GM23248 (cell line): ENCODE measurements around the gene NEDD4L. TPM values are rescaled to one million over a fixed set of nuclear protein-coding genes. Genes with fewer than 3 reads are reported as not detected.

ENCODE experiments used
- DNase-seq: peaks from one replicate; pipeline ENCODE4 v3.0.0-alpha.2; 2015
- H2AFZ ChIP-seq: fragments of 200-600 bp; sonication (generic); 2 replicates; pipeline ENCODE4 v1.6.1; 2016; ENCODE audit warnings: antibody characterized with exemption
- H3F3A ChIP-seq: fragments of 200-600 bp; sonication (generic); 2 replicates; pipeline ENCODE4 v1.6.1; 2016; ENCODE audit warnings: mild to moderate bottlenecking, antibody characterized with exemption, mixed run types; ENCODE audit not compliant: insufficient read depth
- H3K27ac ChIP-seq: fragments of 200-600 bp; sonication (generic); 2 replicates; pipeline ENCODE4 v1.5.1; 2016; ENCODE audit warnings: mild to moderate bottlenecking
- H3K27me3 ChIP-seq: fragments of 200-600 bp; sonication (generic); replicated peaks from 2 replicates; pipeline ENCODE4 v1.6.1; 2016; ENCODE audit warnings: mild to moderate bottlenecking; ENCODE audit not compliant: insufficient read depth
- H3K36me3 ChIP-seq: fragments of 200-600 bp; sonication (generic); 2 replicates; pipeline ENCODE4 v1.6.1; 2016; ENCODE audit warnings: low read depth, mild to moderate bottlenecking
- H3K4me1 ChIP-seq: fragments of 200-600 bp; sonication (generic); 2 replicates; pipeline ENCODE4 v1.6.1; 2016; ENCODE audit warnings: mild to moderate bottlenecking; ENCODE audit not compliant: insufficient read depth
- H3K4me2 ChIP-seq: fragments of 200-600 bp; sonication (generic); one replicate; pipeline ENCODE4 v1.6.1; 2016; ENCODE audit warnings: mild to moderate bottlenecking; ENCODE audit not compliant: unreplicated experiment
- H3K4me3 ChIP-seq: fragments of 200-600 bp; sonication (generic); 2 replicates; pipeline ENCODE4 v1.5.1; 2016; ENCODE audit warnings: mild to moderate bottlenecking
- H3K79me2 ChIP-seq: fragments of 200-600 bp; sonication (generic); 2 replicates; pipeline ENCODE4 v1.6.1; 2016; ENCODE audit warnings: mild to moderate bottlenecking; ENCODE audit not compliant: insufficient read depth
- H3K9ac ChIP-seq: fragments of 200-600 bp; sonication (generic); 2 replicates; pipeline ENCODE4 v1.6.1; 2016; ENCODE audit warnings: mild to moderate bottlenecking
- H3K9me2 ChIP-seq: fragments of 200-600 bp; sonication (generic); 2 replicates; pipeline ENCODE4 v1.6.1; 2016; ENCODE audit warnings: mixed run types, mild to moderate bottlenecking, moderate library complexity; ENCODE audit not compliant: insufficient read depth
- H3K9me3 ChIP-seq: fragments of 200-600 bp; sonication (generic); one replicate; pipeline ENCODE4 v1.6.1; 2017; ENCODE audit warnings: low read depth
- H4K20me1 ChIP-seq: fragments of 200-600 bp; sonication (generic); 2 replicates; pipeline ENCODE4 v1.6.0; 2016; ENCODE audit not compliant: insufficient read depth
- EZH2 ChIP-seq: fragments of 200-600 bp; sonication (generic); IDR thresholded peaks from 2 replicates; pipeline ENCODE4 v1.6.1; 2018; ENCODE audit warnings: antibody characterized with exemption, mild to moderate bottlenecking; ENCODE audit not compliant: insufficient read depth, poor library complexity, severe bottlenecking
- EZH2phosphoT487 ChIP-seq: fragments of 200-600 bp; sonication (generic); IDR thresholded peaks from 2 replicates; pipeline ENCODE4 v1.6.1; 2018; ENCODE audit warnings: antibody characterized with exemption, moderate library complexity, mild to moderate bottlenecking, low read depth; ENCODE audit not compliant: insufficient read depth
- WGBS, 2 experiments: methylation state at CpG; one replicate each; pipeline ENCODE4 v1.1.6; 2015 to 2017; ENCODE audit warnings: low lambda C conversion rate in 2 of 2, low coverage in 1 of 2; ENCODE audit errors: missing lambda C conversion rate in 2 of 2; 5-methylcytosine and 5-hydroxymethylcytosine counted together
- in situ Hi-C: fragments of 300-500 bp; cut with MboI; formaldehyde crosslinking; loops from 2 replicates; pipeline ENCODE4 v1.15.0; 2020
- polyA plus RNA-seq: library from polyadenylated mRNA; unstranded; fragments of >200 nt; fragmentation: Nextera tagmentation; extraction: Ambion mirVana; gene quantifications from 2 replicates; pipeline ENCODE4 v1.2.1, GENCODE V29; 2016
- total RNA-seq: library from RNA; depleted of rRNA; stranded (reverse); fragments of >200 nt; shearing (Covaris generic); gene quantifications from 2 replicates; pipeline ENCODE4 v1.2.3, GENCODE V29; 2014

The NEDD4L gene
- total and polyA plus RNA-seq, 2 experiments from 2014 or later: 3.7 to 6.1 TPM

- H3K36me3 ChIP-seq: no peaks in the 10 kb centered on the region
- peaks cover 37% of the 10 kb centered on the region for H3K27me3 ChIP-seq
- no peaks in the 10 kb centered on the region for H3F3A ChIP-seq
- H4K20me1 ChIP-seq: no peaks in the 10 kb centered on the region
- in situ Hi-C loops: no loop called here
- no peaks in the 10 kb centered on the region for H3K9me2 ChIP-seq
- H3K9ac ChIP-seq: no peak overlapping the region
- H3K4me1 ChIP-seq: no peaks in the 10 kb centered on the region
- H3K4me2 ChIP-seq: no peak overlapping the region
- H3K27ac ChIP-seq: no peak overlapping the region
- TF ChIP-seq EZH2: no peak
- TF ChIP-seq EZH2phosphoT487: no peak
- H3K4me3 ChIP-seq: no peak overlapping the region
- no peaks in the 10 kb centered on the region for H3K79me2 ChIP-seq
- no peak for DNase-seq
- no peak overlapping the region for H2AFZ ChIP-seq
- no peaks in the 10 kb centered on the region for H3K9me3 ChIP-seq
- WGBS, 2 experiments: 83 to 85% methylated on average over 7 of the region's 7 CpGs
Measured at GRCh38 chr18:58025205-58025604, 18.8 kb upstream of the NEDD4L start.

DNA sequence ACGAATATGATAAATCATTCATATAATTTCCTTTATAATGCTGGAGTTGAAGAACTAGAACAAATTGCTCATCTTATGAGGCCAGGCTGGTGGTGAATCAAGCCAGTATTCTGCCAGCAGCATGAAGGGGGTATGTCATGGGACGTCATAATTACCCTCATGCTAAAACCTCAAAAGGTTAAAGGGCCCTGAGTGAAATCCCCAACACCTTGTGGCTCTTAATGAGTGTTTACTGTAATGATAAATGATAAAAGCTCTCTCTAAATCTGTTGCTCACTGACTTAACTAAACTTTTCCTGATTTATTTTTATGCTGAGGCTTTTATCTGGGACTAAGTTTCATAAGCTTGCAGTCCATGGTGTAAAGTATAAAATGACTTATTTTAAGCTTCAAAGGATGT is 18.3 kb upstream of the NEDD4L start:
- H3K9me3 ChIP-seq: no peaks in the 10 kb centered on the region
- WGBS, 2 experiments: 43 to 50% methylated on average over 2 of the region's 2 CpGs
- no peak overlapping the region for H2AFZ ChIP-seq
- H3K4me1 ChIP-seq: no peaks in the 10 kb centered on the region
- peaks cover 39% of the 10 kb centered on the region for H3K27me3 ChIP-seq
- H3K36me3 ChIP-seq: no peaks in the 10 kb centered on the region
- peak; percentile 34 for DNase-seq
- H3K27ac ChIP-seq: no peak overlapping the region
- in situ Hi-C loops: no loop called here
- TF ChIP-seq EZH2 (no peak), EZH2phosphoT487 (no peak)
- no peak overlapping the region for H3K4me3 ChIP-seq
- H3F3A ChIP-seq: no peaks in the 10 kb centered on the region
- H3K79me2 ChIP-seq: no peaks in the 10 kb centered on the region
- H4K20me1 ChIP-seq: no peaks in the 10 kb centered on the region
- no peak overlapping the region for H3K9ac ChIP-seq
- H3K4me2 ChIP-seq: no peak overlapping the region
- H3K9me2 ChIP-seq: no peaks in the 10 kb centered on the region

DNA sequence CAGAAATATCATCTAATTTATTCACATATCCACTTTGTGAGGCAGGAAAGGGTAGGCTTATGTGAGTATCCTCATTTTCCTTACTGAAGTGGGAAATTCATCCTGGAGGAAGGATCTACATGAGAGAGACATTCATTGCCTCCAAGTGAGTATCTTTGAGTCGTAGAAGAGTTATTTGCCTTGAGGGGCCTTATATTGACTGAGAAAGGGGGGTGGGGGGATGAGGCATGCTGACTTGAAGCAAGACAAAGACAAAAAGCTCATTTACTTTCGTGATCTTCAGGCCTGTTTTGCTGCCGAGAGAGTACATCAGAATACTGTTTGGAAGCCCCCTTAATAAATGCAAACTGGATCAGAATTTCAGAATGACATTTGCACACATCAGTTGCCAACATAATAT is 17.6 kb upstream of the NEDD4L start:
- H3K27ac ChIP-seq: no peak overlapping the region
- no peak overlapping the region for H2AFZ ChIP-seq
- no peaks in the 10 kb centered on the region for H3K36me3 ChIP-seq
- no peaks in the 10 kb centered on the region for H3K4me1 ChIP-seq
- peaks cover 44% of the 10 kb centered on the region for H3K27me3 ChIP-seq
- no peak overlapping the region for H3K9ac ChIP-seq
- in situ Hi-C loops: no loop called here
- WGBS, 2 experiments: 60 to 64% methylated on average over 3 of the region's 3 CpGs
- DNase-seq: no peak
- H3F3A ChIP-seq: no peaks in the 10 kb centered on the region
- no peaks in the 10 kb centered on the region for H3K9me3 ChIP-seq
- no peak for TF ChIP-seq EZH2phosphoT487
- TF ChIP-seq EZH2: no peak
- no peaks in the 10 kb centered on the region for H4K20me1 ChIP-seq
- no peak overlapping the region for H3K4me2 ChIP-seq
- no peak overlapping the region for H3K4me3 ChIP-seq
- no peaks in the 10 kb centered on the region for H3K9me2 ChIP-seq
- no peaks in the 10 kb centered on the region for H3K79me2 ChIP-seq

GRCh38 chr18:58026857-58027256 is 17.2 kb upstream of the NEDD4L start:
- Histone ChIP-seq H2AFZ (no peak overlapping the region), H3K9ac (no peak overlapping the region), H3K4me1 (no peaks in the 10 kb centered on the region), H3K9me3 (no peaks in the 10 kb centered on the region), H3K9me2 (no peaks in the 10 kb centered on the region), H3K27ac (no peak overlapping the region), H3K36me3 (no peaks in the 10 kb centered on the region), H3K79me2 (no peaks in the 10 kb centered on the region), H3K27me3 (peaks cover 48% of the 10 kb centered on the region), H3K4me3 (no peak overlapping the region), H4K20me1 (no peaks in the 10 kb centered on the region), H3K4me2 (no peak overlapping the region), H3F3A (no peaks in the 10 kb centered on the region)
- WGBS, 2 experiments: 44 to 49% methylated on average over 2 of the region's 2 CpGs
- TF ChIP-seq EZH2 (no peak), EZH2phosphoT487 (no peak)
- in situ Hi-C loops: no loop called here
- no peak for DNase-seq

DNA sequence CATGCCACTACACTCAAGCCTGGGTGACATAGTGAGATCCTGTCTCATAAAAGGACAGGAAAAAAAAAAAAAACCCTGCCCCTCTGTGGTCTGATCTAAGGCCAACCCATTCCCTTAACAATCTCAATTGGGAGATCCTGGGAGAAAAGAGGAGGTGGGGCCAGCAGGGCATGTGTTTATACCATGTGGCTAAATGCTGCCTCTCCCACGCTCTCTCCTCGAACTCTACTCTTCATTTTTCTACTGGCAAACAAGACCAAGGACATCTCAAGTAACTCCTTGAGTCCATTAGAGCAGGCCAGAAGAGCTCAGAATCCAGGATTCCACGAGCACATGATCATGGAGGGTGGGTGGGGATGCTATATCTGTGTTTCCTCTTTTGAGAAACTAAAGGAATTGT is 16.7 kb upstream of the NEDD4L start:
- Histone ChIP-seq H3K4me2 (no peak overlapping the region), H3K27me3 (peaks cover 52% of the 10 kb centered on the region), H3F3A (no peaks in the 10 kb centered on the region), H4K20me1 (no peaks in the 10 kb centered on the region), H3K4me3 (no peak overlapping the region), H3K9ac (no peak overlapping the region), H2AFZ (no peak overlapping the region), H3K4me1 (no peaks in the 10 kb centered on the region), H3K9me3 (no peaks in the 10 kb centered on the region), H3K9me2 (no peaks in the 10 kb centered on the region), H3K36me3 (no peaks in the 10 kb centered on the region), H3K27ac (no peak overlapping the region), H3K79me2 (no peaks in the 10 kb centered on the region)
- no peak for DNase-seq
- TF ChIP-seq EZH2phosphoT487: no peak
- no peak for TF ChIP-seq EZH2
- WGBS, 2 experiments: 49 to 56% methylated on average over 3 of the region's 3 CpGs
- in situ Hi-C loops: no loop called here
